ENCODE data around the gene RCAN2.

- TF ChIP-seq CTCF (IDR thresholded peaks at IDR 0.05; ENCODE audit: poor library complexity, severe bottlenecking) (no peak), POLR2AphosphoS5 (IDR thresholded peaks at IDR 0.05) (no peak), TAF1 (IDR thresholded peaks at IDR 0.05; ENCODE audit: low read depth) (no peak), EZH2 (IDR thresholded peaks at IDR 0.05; ENCODE audit: borderline replicate concordance, insufficient read depth, low read length, poor library complexity, severe bottlenecking) (no peak)
Measured at GRCh38 chr6:46246727-46247126, 244.5 kb downstream of the RCAN2 start.
